ENCODE measurements around the gene ATOSA. TPM values are rescaled to one million over a fixed set of nuclear protein-coding genes. Genes with fewer than 3 reads are reported as not detected.

ATOSA gene
- total RNA-seq, 1 donor from 2014 or later: 40.4 TPM

DNA sequence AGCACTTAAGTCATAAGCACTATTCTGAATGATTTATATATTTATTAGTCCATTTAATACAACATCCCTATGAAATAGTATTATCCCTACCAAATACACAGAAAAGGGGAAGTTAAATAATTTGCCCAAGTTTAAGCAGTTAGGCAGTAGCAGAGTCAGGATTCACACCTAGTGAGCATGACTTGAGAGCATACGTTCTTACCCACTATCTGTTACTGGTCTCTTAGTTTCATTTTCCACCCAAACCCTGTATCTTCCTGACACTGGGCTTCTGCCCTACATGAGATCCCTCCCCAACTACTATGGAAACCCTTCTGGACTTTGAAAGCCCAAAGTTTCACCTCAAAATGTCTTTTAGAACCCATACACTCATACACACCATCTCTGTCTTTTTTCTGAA, 4.4 kb upstream of the ATOSA start:
- DNase-seq (ENCODE audit: low spot score): no peak

GRCh38 chr15:52682781-52683180, 3.6 kb upstream of the ATOSA start:
- no peak for DNase-seq (ENCODE audit: low spot score)

DNA sequence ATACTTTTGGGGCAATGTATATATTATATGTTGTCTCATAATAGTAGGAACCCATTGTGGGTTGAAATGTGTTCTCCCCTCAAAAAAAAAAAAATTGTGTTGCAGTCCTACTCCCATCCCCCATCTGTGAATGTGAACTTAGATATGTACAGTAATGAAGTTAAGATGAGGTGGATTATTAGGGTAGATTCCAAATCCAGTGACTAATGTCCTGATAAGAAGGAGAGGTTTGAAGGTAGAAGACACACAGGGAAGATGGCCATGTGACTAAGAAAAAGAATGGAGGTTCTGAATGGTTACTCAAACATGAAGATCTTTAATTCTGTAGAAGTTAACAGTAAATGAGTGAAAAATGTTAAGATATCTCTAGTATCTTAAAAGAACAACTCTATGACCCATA, 3.0 kb upstream of the ATOSA start:
- DNase-seq (ENCODE audit: low spot score): no peak

DNA sequence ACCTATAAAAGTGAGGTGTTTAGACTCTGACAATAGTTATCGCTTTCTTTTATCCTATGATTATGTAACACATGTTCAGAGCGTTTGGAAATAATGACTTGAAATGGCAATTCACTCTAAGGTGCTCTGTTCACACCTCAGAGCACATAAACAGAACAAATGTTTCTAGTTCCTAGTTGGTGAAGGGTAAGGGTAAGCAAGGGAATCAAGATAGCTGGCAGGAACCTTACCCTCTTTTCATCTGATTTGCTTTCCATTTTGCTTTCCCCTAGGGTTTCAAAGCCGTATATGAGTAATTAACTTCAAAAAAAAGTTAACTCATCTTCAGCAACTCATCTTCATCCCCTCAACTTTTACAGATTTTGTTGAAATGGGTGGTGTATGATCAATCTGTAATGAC, 2.3 kb upstream of the ATOSA start:
- no peak for DNase-seq (ENCODE audit: low spot score)

DNA sequence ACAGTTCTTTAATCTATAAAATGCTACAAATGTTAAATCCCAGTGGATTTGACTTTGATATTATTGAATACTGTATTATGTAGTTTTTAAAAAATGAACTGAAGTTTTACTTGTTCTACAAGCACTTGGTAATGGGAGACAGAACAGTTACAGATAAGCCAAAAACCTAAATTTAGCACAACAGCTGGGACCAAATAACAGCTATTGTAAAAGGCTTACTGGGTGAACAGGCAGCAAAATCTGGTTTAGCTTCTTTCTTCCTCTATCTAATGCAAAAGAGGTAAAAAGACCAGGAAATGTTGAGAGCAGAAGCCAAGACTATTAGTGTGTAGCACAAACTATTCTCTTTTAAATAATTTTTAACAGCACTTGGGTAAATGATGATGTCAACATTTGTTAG, 1.6 kb upstream of the ATOSA start:
- DNase-seq (ENCODE audit: low spot score): no peak

- no peak for DNase-seq (ENCODE audit: low spot score)
Observed at GRCh38 chr15:52680041-52680391, 828 bp upstream of the ATOSA start.

DNA sequence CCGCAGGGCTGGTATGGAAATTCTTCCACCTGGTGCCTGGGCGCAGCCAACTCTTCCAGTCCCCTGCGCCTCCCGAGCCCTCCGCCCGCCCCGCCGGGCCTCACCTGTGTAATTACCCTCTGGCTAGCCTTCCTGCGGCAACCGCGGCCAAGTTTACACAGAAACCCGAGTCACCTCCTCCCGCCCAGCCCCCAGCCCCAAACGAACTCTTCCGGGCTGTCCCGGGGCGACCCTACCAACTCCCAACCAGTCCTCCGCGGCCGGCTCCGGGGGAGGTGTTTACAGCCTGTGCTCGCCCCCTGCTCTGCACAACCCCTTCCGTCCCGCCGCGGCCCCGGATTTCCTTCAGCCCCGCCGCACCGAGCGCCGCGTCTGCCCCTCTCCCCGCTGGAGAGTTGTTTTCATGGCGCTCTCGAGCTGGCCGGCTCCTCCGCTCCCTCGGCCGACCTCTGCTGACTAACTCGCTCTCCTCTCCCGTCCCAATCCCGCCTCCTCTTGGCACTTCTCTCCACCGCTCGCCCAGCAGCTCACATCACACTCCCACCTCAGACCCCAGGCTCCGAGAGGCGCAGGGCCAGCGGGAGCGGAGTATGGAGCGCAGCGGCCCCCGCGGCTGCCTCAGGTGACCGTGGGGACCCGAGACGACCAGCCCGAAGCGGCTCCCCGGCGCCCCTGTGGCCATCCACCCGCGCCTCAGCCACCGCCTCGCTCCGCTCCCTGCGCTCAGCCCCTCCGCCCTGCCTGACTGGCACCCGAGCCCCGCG, 538 bp downstream of the ATOSA start:
- peak; percentile 48 for DNase-seq (ENCODE audit: low spot score)

GRCh38 chr15:52677593-52678467, 1.4 kb downstream of the ATOSA start:
- DNase-seq (ENCODE audit: low spot score): peak; percentile 67

DNA sequence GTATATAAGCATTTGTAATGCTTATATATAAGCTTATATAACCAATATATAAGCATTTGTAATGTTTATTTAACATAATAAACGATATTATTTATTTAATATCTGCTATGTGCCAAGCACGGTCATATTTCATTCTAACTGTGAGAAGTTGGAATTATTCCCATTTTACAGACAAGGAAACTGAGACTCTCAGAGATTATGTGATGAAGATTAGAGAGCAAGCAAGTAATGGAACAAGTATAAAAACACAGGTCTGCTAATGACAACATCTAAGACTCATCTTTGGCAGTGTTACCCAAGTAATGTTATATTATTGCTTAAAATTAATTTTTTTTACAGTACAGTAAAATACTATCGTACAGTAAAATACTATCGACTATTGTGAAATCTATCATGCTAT, 4.4 kb downstream of the ATOSA start:
- DNase-seq (ENCODE audit: low spot score): no peak

DNA sequence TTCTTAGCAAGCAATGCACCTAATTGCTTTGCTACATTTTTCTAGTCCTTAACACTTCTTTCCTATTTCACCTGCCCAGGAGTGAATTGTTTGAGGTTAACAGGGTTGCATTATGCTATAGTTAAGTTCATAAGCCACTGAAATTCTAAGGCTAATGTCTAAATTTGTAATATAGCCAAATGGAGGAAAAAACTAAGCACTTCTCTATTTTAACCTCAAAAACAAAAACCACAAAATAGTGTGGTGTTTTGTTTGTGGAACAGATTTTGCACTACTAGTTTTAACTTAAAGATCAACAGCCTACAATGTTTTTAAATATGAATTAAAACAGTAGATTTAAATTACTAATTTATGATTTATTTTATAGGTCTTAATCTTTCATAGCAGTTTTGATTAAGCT, 5.5 kb downstream of the ATOSA start:
- no peak for DNase-seq (ENCODE audit: low spot score)

DNA sequence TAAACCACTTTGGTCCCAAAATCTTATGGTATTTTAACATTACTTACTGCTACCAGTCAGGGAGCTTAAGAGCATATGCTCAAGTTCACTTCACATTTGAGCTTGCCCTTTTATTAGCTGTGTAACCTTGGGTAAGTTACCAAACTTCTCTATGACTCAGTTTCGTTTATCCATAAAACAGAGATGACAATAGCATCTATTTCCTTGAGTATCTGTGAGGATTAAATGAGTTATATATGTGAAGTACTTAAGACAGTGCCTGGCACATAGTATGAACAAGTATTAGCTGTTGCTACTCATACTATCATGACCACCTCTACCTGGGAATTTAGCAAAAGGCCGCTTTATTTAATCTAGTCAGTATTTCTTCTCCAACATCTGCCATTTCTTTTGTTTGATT, 5.9 kb downstream of the ATOSA start:
- no peak for DNase-seq (ENCODE audit: low spot score)

- DNase-seq (ENCODE audit: low spot score): no peak
Observed at GRCh38 chr15:52672661-52673060, 6.5 kb downstream of the ATOSA start.

DNA sequence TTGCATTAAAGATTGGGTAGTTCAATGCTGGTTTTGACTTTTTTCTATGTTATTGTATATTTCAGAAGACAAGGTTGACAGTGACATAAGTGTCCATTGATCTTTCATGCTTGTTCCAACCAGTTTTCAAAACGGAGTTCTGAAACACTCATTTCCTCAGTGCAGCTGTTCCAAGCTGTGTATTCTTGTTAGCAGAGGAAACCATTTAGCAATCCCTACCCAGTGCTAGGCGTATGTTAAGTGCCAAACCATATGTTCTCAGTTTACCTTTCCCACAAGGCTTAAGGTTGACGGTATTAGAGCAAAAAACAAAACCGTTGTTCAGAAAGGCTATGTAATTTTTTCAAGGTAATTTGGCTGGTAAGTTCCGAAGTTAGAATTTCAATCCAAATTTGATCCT, 9.1 kb downstream of the ATOSA start:
- no peak for DNase-seq (ENCODE audit: low spot score)

GRCh38 chr15:52668133-52668532, 11.1 kb downstream of the ATOSA start:
- DNase-seq (ENCODE audit: low spot score): no peak

- no peak for DNase-seq (ENCODE audit: low spot score)
Observed at GRCh38 chr15:52667597-52667996, 11.6 kb downstream of the ATOSA start.

- no peak for DNase-seq (ENCODE audit: low spot score)
Observed at GRCh38 chr15:52663536-52664294, 15.5 kb downstream of the ATOSA start.

- no peak for DNase-seq (ENCODE audit: low spot score)
Observed at GRCh38 chr15:52661909-52662308, 17.3 kb downstream of the ATOSA start.

- no peak for DNase-seq (ENCODE audit: low spot score)
Observed at GRCh38 chr15:52660192-52660591, 19.0 kb downstream of the ATOSA start.

- DNase-seq (ENCODE audit: low spot score): no peak
Observed at GRCh38 chr15:52658955-52659354, 20.2 kb downstream of the ATOSA start.

GRCh38 chr15:52657338-52657737, 21.9 kb downstream of the ATOSA start:
- no peak for DNase-seq (ENCODE audit: low spot score)

DNA sequence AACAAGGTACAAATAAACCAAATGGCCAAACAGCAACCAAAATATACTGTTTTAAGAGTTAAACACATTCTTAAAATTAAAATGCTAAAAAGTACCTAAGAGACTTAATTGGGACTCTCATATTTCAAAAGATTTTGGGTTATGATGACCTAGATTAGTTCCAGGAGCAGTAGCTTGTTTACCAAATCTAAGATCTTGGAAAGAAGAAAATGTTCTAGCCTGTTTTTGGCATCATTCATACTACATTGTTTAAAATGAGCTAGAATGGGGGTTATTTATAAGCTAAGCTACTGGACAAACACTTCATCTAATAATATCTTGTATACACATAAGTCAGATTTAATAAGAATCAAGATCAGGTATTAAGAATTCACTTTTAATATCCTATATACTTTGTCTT, 22.8 kb downstream of the ATOSA start:
- no peak for DNase-seq (ENCODE audit: low spot score)

GRCh38 chr15:52653431-52653964, 25.7 kb downstream of the ATOSA start:
- no peak for DNase-seq (ENCODE audit: low spot score)

All from mucosa of gallbladder (tissue), 1 donor.